HG02678 (cell line): ENCODE results near the gene CREB3L4.
"Not testable (repeated sequence)": the region's sequence is repeated elsewhere in the genome, so short reads cannot be mapped to it uniquely, and the experiment has no call there.

Experiments
- ATAC-seq: cut with Tn5 transposase; IDR thresholded peaks from one replicate; pipeline ENCODE4 v1.9.1; 2021; ENCODE audit warnings: mild to moderate bottlenecking, moderate library complexity; ENCODE audit not compliant: unreplicated experiment

The CREB3L4 gene

DNA sequence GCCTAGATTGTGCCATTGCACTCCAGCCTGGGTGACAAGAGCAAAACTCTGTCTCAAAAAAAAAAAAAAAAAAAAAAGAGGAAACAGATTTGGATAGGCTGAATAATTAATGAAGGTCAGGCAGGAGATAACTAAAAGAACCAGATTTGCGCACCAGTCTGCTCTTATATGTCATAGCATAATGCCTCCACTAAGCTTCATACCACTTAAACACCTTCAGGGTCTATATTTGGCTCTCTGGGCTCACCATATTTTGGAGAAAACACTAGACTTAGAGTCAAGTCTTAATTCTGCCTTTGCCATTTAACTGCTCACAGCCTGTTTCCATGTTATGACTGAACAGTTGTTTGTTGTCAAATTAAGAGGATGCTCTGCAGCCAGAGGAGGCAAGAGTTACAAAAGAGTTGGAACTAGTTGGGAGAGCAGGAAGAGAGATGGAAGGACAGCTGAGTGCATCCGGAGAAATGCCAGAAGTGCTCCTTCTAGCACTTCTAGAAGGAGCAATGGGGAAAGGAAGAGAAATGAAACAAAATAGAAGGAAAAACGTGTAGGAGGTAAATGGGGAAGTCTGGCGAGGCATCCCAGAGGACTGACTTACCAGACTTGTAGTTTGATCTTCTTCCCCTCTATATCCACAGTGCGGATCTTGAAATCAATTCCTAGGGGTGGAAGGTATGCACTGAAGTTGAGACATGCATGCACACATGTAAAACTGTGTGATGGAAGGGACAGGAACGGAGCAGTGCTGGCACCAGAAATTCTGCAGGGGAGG lies 16.6 kb downstream of the CREB3L4 start:
- no peak for ATAC-seq

DNA sequence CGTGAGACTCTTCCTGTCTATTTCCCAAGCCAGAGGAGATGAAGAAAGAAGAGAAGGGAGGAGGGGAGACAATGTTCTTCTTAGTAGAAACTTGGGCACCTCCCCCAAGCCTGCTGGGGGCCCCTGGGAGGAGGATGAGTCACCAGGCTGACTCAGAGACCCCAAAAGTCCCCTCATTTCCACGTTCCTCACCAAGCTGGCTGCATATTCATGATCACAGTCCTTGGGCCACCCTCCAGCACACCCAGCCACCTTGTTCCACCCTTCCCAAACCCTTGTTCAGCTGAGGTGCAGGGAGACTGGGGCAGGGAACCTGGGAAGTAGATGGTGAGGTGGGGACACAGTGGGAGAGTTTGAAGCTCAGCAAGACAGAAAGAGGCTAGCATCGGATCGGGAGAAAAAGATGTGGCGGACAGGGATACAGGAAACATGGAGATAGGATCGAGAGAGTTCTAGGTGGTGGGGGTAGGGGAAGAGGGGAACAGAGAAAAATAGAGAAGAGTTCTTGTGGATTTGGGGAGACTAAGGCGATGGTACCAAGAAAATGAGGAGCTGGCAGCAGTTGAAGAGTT lies 17.7 kb downstream of the CREB3L4 start:
- no peak for ATAC-seq

GRCh38 chr1:153985941-153986761 lies 18.4 kb downstream of the CREB3L4 start, which contains the start of gene RAB13:
RAB13 (minus strand) TSS chr1:153986339; CDS start chr1:153986236, 103 bp downstream.
- no peak for ATAC-seq

DNA sequence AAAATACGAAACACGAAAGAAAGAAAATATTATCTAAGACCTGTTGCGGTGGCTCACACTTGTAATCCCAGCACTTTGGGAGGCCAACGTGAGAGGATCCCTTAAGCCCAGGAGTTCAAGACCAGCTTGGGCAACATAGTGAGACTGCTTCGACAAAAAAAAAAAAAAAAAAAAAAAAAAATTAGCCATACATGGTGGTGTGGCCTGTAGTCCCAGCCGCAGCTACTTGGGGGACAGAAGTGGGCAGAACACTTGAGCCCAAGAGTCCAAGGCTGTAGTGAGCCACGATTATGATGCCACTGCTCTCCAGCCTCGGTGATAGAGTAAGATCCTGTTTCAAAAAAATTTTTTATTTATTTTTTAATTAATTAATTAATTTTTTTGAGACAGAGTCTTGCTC lies 19.9 kb downstream of the CREB3L4 start:
- ATAC-seq: no peak

DNA sequence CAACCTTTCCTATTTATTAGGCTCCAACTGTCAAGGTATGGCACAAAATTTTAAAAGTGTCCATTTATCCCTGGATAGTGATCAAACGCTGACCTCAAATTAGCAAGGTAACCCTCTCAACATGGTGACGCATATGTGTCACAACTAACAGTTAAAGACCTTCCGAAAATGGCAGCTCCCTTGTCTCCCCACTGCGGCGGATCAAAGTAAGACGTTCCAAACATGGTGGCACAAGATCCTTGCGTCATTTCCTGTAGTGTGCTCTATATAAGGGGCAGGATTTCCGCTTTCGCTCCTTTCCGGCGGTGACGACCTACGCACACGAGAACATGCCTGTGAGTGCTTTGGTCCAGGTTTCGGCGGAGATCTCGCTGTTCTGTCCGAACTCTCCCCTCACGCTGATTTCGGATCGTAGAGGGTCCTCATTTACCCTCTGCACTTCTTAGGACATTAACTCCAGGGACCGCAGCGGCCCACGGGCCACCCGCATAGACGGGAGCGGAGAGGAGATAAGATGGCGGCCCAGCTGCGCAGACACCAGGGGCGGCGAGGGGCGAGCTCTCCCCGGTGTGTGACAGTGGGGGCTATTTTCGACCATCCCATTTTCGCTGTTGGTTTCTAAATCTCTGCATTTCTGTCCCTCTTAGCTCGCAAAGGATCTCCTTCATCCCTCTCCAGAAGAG lies 22.9 kb downstream of the CREB3L4 start, which contains the start of gene RPS27:
Gene RPS27, plus strand, starts transcription at position 295 of the 683 bp plus-strand sequence. Its CDS starts 35 bp downstream, at position 330.
- peak; percentile 72 for ATAC-seq

DNA sequence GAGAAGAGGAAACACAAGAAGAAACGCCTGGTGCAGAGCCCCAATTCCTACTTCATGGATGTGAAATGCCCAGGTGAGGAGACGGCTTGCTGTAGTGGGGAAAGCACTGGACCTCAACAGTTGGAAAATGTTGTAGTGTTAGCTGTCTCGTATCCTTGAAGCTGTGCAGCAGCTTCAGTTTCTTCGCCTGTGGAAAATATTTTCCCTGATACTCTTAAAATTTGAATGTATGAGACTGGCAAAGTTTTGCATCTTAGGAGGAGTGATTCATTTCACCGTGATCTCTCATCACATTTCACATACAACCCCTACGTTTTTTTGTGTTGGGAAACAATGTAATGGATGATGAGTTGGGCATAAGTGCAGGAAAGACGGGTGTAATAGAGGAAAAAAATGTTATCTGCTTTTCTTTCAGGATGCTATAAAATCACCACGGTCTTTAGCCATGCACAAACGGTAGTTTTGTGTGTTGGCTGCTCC lies 23.5 kb downstream of the CREB3L4 start:
- ATAC-seq: no peak

GRCh38 chr1:153991806-153992205 lies 24.1 kb downstream of the CREB3L4 start:
- ATAC-seq: no peak

DNA sequence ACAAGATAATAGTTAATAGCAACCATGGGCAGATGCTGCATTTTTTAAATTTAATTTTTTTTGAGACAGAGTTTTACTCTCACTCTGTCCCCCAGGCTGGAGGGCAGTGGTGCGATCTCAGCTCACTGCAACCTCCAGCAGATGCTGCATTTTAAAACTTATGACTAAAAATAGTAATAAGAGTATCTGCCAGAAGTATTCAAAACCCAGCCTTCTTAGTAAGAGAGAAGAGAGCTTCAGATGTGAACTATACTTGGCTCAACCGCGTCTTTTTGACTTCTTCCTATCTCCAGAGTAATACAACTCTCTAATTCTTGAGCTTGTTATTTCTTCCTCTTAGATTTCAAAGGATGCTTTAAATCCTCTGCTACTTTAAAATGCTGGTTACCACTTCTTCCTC lies 27.5 kb downstream of the CREB3L4 start:
- ATAC-seq: no peak

GRCh38 chr1:153995640-153996039 lies 27.9 kb downstream of the CREB3L4 start:
- ATAC-seq: no peak

DNA sequence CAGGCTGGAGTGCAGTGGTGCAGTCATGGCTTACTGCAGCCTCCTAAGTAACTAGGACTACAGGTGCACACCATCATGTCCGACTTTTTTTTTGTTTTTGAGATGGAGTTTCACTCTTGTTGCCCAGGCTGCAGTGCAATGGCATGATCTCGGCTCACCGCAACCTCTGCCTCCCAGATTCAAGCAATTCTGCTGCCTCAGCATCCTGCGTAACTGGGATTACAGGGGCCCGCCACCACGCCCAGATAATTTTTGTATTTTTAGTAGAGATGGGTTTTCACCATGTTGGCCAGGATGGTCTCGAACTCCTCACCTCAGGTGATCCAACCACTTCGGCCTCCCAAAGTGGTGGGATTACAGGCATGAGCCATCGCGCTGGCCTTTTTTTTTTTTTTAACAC lies 29.2 kb downstream of the CREB3L4 start:
- not testable (repeated sequence) for ATAC-seq

DNA sequence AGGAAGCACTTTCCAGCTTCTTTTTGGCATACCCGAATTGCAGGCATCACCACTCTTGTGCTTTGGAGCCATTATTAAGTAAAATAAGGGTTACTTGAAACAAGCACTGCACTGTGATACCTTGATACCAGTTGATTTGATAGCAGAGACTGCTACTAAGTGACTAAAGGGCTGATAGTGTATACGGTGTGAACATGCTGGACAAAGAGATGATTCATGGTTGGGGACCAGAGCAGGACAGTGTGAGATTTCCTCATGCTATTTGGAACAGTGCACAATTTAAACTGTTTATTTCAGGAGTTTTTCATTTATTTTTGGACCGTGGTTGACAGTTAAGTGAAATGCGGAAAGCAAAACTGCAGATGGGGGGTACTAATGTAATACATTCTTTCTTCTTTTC lies 32.7 kb downstream of the CREB3L4 start:
- no peak for ATAC-seq

- no peak for ATAC-seq
These were observed 38.4 kb downstream of the CREB3L4 start for GRCh38 chr1:154006136-154006535.

- no peak for ATAC-seq
These were observed 44.4 kb downstream of the CREB3L4 start for GRCh38 chr1:154012129-154012528.

- ATAC-seq: not testable (repeated sequence)
These were observed 44.8 kb downstream of the CREB3L4 start for GRCh38 chr1:154012543-154012942.

DNA sequence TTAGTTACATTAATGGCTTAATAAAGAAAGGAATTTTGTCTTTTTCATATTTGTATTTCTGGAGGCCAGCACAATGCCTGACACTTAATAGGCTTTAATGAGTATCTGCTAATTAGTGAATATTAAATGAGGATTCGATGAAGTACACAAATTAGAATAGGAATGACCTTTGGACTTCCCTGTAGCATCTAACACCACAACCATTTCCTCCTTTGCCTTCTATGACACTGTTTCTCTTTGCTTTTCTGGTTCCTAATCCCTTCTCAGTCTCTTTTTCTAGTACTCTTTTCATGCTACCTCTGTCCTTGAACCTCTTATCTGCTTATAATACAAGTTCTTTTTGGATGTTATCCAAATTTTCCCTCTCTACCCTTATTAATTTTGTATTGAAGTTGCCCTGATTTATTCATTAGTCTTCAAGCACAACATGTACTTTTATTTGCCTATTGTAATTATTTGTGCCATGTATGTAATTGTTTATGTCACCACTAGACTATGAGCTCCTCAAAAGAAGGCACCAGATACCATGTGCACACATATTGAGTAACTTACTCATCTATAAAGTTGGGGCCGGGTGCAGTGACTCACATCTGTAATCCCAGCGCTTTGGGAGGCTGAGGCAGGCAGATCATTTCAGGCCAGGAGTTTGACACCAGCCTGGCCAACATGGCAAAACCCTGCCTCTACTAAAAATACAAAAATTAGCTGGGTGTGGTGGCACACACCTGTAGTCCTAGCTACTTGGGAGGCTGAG lies 46.6 kb downstream of the CREB3L4 start:
- ATAC-seq: no peak

GRCh38 chr1:154019269-154019668 lies 51.6 kb downstream of the CREB3L4 start:
- ATAC-seq: no peak

DNA sequence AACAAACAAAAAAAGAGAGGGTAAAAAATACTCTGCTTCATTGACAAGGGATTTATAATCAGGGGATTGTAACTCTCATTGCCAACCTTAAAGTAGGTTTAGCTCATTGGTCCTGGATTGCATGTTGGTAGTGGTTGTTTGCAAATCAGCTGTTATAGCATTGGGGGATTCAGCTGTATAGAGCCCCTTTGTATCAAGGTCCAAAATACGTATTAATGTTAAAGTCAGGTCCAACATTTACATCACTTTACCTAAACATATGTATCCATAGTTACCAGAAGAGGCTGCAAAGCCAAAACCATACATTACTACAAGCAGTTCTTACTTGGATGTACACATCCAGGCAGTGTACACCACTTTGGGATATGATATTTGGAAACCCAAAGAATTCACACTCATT lies 52.2 kb downstream of the CREB3L4 start:
- no peak for ATAC-seq
